ENCODE data around the gene KCNH4.
"Not testable (repeated sequence)": the region's sequence is repeated elsewhere in the genome, so short reads cannot be mapped to it uniquely, and the experiment has no call there.

Gene KCNH4

DNA sequence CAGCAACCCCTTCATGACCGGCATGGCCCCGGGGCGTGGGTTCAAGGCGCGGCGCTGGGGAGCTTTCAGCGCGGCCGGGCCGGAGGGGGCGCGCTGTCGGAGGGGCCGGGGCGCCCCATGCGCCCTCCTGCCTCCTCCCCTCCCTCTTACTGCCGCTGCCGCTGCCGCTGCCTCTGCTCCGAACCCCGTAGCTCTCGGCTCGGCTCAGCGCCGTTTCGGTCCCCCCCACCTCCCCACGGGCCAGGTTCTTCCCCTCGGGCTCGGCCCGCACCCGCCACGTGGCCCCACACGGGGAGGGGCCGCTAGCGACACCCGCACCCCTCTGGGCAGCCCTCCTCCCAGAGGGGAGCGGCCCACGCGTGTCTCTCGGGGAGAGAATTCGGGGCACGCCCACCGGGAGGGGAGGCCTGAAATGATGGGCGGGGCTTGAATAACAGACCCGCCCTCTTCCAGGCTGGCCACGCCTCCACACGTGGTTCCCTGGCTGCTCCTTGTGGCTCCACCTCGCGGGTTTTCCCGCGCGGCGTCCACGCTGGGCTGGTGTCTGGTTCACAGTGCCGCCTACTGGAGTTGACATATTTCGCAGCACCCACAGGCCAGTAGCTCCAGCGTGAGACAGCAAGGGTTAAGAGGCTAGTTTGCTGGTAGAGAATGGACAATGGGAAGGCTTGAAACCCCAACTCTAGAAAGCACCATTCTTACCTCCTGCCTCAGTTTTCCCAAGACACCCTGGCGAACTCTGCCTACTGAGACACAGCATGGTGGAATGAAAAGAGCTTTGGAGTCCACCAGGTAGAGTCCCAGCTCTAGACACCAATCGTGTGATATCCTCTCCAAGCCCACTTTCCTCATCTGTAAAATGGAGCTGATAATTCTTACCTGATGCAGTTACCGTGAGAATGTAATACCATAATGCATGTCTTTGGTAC, at the start of gene KCNH4:
Gene KCNH4 (minus strand): TSS at position 221 of the 929 bp plus-strand sequence. CDS start 197 bp downstream, at position 24.
- peak; percentile 68 for DNase-seq

DNA sequence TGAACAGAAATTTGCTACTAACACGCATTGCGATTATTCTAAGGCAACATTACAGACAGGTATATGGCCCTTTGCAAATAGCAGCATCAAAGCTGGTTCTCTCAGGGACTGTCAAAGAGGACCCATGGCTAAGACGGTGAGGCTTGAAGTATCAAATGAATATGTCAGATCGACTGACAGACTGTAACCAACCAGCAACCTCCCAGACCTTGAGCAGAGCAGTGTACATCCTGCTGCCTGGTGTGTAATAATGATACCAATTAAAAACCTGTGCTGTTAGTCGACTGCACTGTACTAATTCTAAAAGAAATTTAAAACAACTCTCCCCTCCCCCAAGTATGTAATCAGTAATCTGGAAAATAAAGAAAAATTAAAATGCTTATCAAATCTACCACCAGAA, 49.3 kb upstream of the KCNH4 start:
- no peak for DNase-seq

DNA sequence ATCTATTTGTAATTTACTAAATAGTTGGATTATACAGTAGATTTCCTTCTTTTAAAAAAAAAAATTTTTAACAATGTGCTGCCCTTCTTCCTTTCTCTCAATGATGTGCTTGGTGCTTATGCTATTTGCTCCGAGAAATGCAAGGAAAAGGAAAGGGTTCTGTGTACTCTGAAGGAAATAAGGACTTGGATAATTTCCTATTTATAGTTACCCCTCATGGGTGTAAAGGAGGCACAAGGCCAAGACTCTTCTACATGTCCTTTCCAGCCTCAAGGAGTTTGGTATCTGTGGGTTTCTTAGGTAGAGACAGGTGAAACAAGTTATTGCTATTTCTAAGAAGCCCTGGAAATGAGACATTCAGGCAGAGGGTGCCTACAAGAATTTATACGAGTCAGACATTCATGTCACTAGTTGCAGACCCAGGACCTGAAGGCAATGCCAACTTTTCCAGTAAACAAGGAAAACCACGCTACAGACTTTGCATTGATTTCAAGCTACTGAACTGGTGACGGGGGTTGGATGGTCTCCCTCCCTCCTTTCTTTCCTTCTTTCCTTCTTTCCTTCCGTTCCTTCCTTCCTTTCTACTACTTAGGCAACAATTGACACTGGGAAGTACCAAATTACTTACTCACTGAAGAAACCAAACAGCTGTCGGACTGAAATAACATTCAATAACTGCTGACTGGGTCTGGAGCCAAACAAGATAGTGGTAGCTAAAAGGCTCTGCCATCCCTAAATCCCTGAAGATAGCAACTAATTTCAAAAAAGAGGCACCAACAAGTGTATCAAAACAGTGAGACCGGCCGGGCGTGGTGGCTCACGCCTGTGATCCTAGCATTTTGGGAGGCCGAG, 47.1 kb upstream of the KCNH4 start:
- no peak for DNase-seq

DNA sequence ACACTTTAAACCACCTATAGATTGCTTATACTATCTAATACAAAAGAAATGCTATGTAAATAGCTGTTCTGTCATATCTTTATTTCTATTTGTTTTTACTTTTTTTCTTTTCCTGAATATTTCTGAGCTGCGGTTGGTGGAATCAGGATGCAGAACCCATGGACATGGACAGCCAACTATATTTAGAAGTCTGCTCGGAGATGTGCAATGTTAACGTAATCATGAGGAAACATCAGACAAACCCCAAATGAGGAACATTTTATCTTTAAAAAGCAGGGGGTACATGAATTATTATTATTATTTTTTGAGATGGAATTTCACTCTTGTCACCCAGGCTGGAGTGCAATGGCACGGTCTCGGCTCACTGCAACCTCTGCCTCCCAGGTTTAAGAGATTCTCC, 44.7 kb upstream of the KCNH4 start:
- no peak for DNase-seq

DNA sequence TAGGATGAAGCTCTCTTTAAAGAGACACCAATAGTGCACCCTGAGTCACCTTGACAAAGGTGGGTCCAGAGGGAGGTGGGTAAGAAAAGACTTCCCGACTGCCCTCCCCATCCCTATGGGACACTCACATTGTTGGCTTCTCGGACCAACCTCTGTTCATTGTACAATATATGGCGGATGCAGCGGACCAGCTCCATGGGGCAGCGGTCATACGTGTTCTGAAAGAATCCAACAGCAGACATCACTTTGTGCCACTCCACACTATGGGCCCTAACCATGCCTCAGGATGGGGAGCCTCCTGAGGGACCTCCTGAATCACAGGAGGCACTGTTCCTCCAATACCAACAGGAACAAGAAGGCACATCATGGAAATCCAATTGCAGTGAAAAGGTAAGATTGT, 43.7 kb upstream of the KCNH4 start:
- no peak for DNase-seq

DNA sequence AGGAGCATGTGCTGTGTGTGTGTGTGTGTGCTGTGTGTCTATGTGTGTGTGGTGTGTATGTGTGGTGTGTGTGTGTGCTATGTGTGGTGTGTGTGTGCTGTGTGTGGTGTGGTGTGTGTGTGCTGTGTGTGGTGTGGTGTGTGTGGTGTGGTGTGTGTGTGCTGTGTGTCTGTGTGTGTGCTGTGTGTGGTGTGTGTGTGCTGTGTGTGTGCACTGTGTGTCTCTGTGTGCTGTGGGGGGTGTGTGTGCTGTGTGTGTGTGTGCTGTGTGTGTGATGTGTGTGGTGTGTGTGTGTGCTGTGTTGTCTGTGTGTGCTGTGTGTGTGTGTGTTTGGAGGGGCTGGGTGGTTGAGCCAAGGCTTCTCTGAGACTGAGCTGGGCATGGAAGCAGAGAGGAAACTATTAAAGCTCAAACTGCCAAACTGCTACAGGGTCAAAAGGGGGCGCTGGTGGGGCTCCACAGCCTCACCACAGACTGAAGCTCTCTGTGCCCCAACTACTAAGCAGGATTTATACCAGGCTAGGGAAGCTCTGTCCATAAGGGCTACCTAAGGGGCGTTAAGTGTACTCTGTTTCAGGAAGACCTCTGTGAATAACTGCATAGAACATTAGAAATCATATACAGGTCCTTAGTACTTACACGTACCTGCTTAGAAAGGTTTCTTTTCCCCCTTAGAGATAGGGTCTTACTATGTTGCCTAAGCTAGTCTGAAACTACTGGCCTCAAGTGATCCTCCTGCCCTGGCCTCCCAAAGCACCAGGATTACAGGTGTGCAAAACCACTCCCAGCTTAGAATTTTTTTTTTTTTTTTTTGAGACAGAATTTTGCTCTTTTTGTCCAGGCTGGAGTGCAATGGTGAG, 41.2 kb upstream of the KCNH4 start:
- peak; percentile 9 for DNase-seq

DNA sequence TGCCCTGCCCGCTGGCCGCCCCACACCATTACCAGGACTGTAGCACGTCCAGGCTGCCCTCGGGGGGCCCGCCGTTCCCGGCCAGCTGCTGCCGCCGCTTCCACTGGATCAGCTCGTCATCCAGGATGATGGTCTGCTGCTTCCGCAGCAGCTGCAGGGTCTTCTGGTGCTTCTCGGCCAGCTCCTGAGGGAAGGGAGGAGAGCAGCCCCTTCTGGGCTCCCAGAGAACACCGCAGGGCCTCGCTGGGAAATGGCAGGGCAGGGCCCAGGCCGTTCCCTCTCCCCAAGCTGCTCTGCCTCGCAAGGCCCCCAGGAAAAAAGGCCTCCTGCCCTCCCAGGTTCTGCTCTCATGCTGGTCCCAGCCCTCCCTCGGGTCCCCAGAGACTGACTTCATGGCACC, 38.3 kb upstream of the KCNH4 start:
- not testable (repeated sequence) for DNase-seq

DNA sequence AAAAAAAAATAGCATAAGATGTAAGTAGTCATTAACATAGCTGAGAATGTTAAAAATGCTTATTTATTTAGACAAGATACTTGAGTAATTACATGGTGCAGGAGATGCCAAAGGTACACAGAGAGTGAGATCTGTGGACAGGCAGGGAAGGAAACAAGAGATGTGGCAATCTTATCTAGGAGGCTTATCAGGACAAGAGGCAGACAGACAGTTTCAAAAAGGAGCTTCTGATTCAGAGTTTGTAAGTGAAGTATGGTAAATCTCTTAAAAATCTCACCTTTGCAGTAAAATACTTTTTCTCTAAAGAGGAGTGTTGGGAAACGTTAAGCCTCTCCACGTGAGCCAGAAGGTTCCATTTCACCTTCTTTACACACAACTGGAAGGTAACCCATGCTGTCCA, 33.2 kb upstream of the KCNH4 start:
- DNase-seq, result no peak

DNA sequence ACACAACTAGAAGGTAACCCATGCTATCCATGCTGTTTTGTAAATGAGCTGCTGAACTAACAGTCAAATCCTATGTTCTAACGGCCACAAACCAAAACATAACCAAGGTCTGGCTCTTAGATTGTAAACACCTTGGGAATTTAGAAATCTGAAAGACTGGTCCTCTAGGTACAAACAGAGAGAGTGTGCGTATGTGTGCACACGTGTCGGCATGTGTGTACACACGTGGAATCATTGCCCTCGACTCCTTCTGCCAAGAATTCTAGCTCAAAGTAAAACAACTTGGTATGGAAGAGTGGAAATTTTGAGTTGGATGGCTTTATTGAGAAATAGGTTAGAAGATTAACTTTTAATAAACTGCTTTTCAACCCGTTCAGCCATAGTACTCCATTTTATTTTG, 31.4 kb upstream of the KCNH4 start:
- no peak for DNase-seq

DNA sequence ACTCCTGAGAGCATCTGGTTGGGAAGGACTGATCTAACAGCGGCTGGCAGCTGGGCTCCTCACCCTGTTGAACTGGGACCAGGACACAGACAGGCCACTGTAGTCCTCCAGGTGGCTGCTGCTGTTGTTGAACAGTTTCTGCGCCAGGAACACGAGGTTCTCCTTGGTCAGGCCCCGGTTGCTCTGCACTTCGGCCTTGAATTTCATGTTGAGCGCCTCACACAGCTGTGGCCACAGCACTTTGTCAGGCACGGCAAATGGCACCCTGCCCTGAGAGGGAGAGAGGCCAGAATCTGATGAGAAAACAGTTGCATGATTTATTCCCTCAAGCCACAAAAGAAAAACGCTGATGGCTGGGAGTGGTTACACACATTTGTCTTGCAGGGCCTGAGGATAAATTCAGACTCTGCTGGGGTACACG, 31.0 kb upstream of the KCNH4 start:
- not testable (repeated sequence) for DNase-seq

DNA sequence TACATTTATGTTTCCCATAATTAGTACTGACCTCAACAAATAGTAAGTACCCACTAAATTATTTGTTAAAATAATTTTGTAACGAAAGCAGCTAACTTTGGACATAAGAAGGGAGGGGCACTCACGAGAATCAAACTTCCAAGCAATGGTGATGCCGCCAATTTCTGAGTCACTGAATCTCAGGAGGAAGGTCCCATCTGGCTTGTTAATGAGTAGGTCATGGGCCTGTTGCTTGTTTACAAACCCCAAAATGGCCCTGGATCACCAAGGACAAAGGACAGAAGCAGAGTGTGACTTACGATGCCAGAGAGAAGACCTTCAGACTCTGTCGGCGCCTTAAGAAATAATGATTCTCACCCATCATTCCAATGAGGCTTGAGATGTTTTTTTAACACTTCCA, 29.1 kb upstream of the KCNH4 start:
- no peak for DNase-seq

DNA sequence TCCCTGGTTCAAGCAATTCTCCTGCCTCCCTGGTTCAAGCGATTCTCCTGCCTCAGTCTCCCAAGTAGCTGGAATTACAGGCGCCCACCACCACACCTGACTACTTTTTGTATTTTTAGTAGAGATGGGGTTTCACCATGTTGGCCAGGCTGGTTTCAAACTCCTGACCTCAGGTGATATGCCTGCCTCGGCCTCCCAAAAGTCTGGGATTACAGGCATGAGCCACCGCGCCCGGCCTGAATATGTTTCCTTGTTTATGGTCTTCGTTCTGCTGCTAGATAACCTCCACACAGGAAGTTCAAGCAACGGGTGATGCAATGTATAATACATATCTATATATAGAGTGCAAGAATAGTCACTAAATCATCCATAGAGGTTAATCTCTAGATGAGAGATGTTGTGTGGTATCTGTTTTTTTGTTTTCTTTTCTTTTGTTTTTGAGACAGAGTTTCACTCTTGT, 25.2 kb upstream of the KCNH4 start:
- not testable (repeated sequence) for DNase-seq

DNA sequence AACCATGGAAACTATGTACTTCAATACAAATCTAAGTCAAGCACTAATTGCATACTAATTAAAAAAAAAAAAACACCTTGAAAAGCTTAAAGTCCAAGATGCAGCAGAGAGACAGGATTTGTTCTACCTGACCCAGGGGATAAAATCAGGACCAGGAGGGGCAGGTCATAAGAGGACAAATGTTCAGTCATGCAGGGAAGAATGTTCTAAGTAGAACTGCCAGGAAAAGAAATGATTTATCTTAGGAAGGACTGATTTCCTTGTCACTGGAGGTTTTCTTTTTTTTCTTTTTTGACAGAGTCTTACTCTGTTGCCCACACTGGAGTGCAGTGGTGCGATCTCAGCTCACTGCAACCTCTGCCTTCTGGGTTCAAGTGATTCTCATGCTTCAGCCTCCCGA, 22.4 kb upstream of the KCNH4 start:
- no peak for DNase-seq

DNA sequence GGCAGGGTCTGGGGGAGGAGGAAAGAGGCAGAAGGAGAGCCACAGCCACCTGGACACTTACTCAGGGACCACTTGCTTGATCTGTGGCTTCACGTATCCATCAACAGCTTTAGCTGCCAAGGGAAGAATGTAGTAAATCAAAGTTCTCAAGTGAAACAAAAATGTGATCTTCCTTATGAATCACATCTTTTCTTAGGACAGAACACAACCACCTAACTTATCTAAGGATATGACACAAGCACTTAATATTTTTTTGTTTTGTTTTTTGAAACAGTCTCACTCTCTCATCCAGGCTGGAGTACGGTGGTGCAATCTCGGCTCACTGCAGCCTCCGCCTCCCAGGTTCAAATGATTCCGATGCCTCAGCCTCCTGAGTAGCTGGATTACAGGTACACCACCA, 21.8 kb upstream of the KCNH4 start:
- no peak for DNase-seq

DNA sequence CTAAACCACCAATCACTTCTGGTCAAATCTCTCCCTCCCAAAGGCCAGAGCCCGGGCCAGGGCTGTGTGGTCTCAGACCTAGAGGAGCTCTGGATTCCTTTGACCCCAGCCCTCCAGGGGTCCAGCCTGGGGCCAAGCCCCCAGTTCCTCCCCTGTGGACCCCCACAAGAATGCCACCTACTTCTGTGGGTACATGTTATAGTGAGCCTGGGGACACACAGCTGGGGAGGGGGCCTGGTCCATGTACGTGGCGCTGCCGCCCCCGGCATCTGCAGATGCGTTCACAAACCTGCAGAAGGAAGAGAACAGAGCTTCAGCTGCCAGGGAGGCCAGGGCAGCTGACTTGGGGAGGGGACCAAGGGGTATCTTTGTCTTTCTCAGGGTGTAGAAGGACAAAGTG, 21.2 kb upstream of the KCNH4 start:
- no peak for DNase-seq

DNA sequence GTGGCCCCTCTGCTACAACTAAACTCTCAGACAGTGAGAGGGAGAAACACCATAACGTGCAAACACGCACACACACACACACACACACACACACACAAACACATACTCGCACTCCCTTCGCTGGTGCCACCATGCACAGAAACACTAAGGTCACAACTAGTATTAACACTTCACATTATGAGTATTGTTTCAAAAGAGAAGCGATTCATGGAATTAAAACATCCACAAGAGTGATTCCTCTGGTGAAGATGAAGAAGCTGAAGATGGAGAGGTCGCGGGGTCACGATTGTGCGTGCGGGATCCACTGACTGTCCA, 20.5 kb upstream of the KCNH4 start:
- no peak for DNase-seq

DNA sequence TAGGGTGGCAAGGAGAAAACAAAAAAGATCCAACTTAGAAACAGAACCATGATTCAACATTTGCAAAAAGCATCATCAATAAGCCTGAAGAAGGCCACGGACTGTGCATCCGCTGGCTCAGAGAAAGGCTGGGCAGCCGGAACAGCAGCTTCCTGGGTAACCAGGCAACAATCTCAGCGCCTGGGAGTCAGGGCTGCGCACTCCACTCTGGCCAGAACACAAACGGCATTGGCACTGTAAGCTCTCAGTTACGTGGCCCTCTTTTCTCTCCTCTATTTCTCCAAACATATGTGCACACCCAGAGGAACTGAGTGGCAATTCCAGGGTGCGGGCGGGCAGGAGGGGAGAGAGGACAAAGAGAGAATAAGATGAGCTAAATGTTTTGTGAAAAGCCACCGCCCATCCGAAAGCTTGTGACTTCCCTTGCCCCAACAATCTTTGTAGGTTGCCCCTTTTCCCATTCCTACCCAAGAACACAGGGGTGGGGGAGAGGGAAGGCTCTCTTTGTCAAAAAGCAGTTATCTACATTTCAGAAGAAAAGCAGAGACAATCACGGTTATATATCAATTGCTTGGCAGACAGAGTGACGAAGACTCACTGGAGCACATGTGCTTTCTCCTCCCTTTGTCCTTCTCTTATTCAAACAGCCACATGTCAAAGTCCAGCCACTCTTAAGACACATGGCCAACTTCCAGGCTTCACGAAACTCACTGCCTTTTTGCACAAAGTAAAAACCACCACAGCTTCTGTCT, 19.9 kb upstream of the KCNH4 start:
- no peak for DNase-seq

DNA sequence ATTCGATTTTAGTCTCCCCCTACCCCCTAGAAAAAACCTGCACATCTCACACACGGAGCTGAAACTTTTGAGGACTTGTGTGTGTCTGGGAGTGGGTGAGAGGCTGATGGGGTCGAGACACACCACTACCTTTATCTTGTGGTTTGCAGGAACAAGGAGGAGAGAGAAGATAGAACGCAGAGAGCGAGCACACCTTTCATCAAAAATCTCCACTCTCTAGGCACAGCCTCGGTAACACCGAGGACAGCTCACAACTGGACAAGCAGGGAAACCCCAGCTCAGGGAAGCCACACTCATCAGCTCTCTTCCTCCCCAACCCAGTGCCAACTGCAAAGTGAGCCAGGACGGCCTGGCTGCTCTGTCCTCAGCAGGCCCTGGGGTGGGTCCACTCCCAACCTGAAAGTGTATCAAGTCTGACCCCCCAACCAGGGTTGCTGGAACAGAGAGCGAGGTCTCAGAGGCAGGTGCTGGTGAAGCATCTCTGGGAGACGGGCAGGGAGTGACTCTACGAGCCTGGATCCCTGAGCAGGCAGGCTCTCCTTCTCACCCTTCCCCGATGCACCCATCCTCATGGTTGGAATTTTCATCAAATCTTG, 18.6 kb upstream of the KCNH4 start:
- DNase-seq, result no peak

DNA sequence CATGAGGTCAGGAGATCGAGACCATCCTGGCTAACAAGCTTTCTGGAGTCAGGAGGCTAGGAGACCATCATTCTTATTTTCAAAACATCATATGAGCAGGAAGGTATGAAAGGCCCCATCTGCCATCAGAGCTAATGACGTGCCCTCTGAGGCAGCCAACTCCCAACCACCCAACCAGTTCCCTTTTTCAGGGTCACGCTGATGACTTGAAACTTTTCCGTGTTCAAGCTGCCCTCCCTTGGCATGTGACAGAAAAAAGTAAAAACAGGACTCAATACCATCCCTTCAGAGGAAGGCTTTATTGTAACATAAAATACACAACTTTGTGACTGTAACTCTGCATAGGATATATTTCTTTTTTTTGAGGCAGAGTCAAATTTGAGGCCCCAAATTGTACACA, 18.0 kb upstream of the KCNH4 start:
- no peak for DNase-seq

DNA sequence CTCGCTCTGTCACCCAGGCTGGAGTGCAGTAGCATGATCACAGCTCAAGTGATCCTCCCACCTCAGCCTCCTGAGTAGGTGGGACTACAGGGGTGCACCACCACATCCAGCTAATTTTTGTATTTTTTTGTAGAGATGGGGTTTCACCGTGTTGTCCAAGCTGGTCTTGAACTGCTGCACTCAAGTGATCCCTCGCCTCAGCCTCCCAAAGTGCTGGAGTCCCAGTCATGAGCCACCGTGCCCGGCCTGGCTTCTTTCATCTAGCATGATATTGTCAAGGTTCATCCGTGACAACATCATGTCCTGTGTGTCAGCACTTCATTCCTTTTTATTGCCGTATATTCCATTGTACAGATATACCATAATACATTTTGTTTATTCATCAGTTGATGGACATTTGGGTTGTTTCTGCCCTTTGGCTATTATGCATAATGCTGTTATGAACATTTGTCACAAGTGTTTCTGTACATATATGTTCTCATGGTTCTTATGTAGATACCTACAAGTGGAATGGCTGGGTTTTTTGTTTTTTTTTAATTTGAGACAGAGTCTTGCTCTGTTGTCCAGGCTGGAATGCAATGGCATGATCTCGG, 16.7 kb upstream of the KCNH4 start:
- no peak for DNase-seq
